Gastroesophageal sphincter (tissue), 4 donors: ENCODE data around the gene SOD2. TPM values are rescaled to one million over a fixed set of nuclear protein-coding genes. Genes with fewer than 3 reads are reported as not detected.
"Not testable (repeated sequence)": the region's sequence is repeated elsewhere in the genome, so short reads cannot be mapped to it uniquely, and the experiment has no call there.

Experiments used
- ATAC-seq: fragments of 150-250 bp; one replicate; pipeline ENCODE4 v1.9.1; 2016; ENCODE audit warnings: mild to moderate bottlenecking, moderate library complexity
- H3K27ac ChIP-seq, 4 donors: fragments of 200-600 bp; sonication (generic) in 3 of 4; 1 replicate in 3 of 4; 2 replicates in 1 of 4; pipeline ENCODE4 v1.5.1; 2016 to 2019
- H3K27me3 ChIP-seq: fragments of 200-600 bp; sonication (generic); one replicate; pipeline ENCODE4 v1.5.1; 2019
- H3K36me3 ChIP-seq, 2 donors: fragments of 200-600 bp; sonication (generic); one replicate each; pipeline ENCODE4 v1.5.1; 2019; ENCODE audit warnings: control low read depth in 1 of 2
- H3K4me1 ChIP-seq, 3 donors: fragments of 200-600 bp; sonication (generic); 1 replicate in 2 of 3; 2 replicates in 1 of 3; pipeline ENCODE4 v1.5.1; 2016 to 2019; ENCODE audit warnings: control low read depth in 2 of 3
- H3K4me3 ChIP-seq, 2 donors: fragments of 200-600 bp; sonication (generic); one replicate each; pipeline ENCODE4 v1.5.1; 2019; ENCODE audit warnings: mild to moderate bottlenecking in 1 of 2, moderate library complexity in 1 of 2
- H3K9me3 ChIP-seq, 3 donors: fragments of 200-600 bp; sonication (generic); one replicate each; pipeline ENCODE4 v1.5.1; 2017 to 2019; ENCODE audit warnings: control low read depth in 2 of 3
- EP300 ChIP-seq: sonication (generic); formaldehyde crosslinking; IDR thresholded peaks from one replicate; pipeline ENCODE4 v1.6.1; 2017; ENCODE audit warnings: antibody characterized with exemption, mild to moderate bottlenecking
- POLR2A ChIP-seq, 2 donors: fragments of 450-650 bp; IDR thresholded peaks; one replicate each; pipeline ENCODE4 v1.6.1; 2017; ENCODE audit warnings: antibody characterized with exemption in 2 of 2, mild to moderate bottlenecking in 2 of 2, moderate library complexity in 1 of 2
- POLR2AphosphoS5 ChIP-seq: sonication (generic); formaldehyde crosslinking; IDR thresholded peaks from one replicate; pipeline ENCODE4 v1.6.1; 2017; ENCODE audit warnings: antibody characterized with exemption
- WGBS, 2 donors: methylation state at CpG; one replicate each; pipeline ENCODE4 v1.1.5; 2018; ENCODE audit warnings: low coverage in 1 of 2; 5-methylcytosine and 5-hydroxymethylcytosine counted together
- total RNA-seq, 4 donors: library from RNA; depleted of rRNA; stranded (reverse); fragments of >200 nt; gene quantifications; one replicate each; pipeline ENCODE4 v1.1.0, GENCODE V29; 2016
- TF ChIP-seq, protein P1 (sequence below), 4 experiments: fragments of 200-600 bp in 2 of 4; fragments of 450-650 bp in 2 of 4; sonication (generic) in 1 of 4; IDR thresholded peaks; one replicate each; pipeline ENCODE4 v1.5.1; 2017 to 2019; ENCODE audit warnings: antibody characterized with exemption in 4 of 4, mild to moderate bottlenecking in 2 of 4, moderate library complexity in 2 of 4

The SOD2 gene
- 100 to 1,000 TPM; 256 to 921 (median 488) TPM for total RNA-seq

DNA sequence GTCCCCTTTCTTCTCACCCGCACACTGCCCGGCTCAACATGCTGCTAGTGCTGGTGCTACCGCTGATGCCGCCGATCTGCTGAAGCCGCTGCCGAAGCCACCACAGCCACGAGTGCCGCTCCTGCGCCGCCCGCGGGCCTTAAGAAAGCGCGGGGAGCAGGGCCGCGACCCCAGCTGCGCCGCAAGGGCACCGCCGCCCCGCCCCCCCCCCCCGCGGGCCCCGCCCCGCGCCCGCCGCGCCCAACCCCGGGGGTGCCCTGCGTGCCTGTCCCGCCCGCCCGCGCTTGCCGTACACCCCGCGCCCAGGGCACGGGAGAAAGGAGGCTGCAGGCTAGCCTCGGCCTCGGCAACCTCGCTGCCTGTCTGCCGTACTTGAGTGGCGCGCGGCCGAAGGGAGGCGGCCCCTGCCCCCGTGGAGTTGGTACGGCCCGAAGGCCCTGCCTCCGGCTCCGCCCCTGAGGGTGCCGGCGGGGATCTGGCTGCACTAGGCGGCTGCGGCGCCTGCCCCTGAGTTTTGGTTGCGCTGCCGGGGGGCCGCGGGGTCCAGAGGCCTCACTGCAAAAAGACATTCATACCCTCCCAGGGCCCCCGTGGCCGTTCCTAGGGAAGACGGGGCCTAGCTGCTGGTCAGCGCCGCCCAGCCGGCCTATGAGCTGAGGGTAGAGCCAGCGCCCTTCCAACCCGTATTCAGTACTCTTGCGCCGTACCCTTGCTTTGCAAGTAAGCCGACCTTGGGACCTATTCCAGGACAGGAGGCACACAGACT lies at the start of gene SOD2:
Gene SOD2, minus strand, starts transcription at position 114 of the 766 bp plus-strand sequence. Its CDS starts 74 bp downstream, at position 40.
- H3K4me1 ChIP-seq, result peaks cover 4 to 58% (median 19%) of the 10 kb centered on the region in 3 donors
- 0% methylated on average over 3 of the region's 74 CpGs; no CpG with 5 or more reads in 1 of the 2 donors for WGBS, 2 donors
- peak; percentile 89 for ATAC-seq
- TF ChIP-seq POLR2AphosphoS5, result peak; percentile 96
- TF ChIP-seq, protein P1, sequence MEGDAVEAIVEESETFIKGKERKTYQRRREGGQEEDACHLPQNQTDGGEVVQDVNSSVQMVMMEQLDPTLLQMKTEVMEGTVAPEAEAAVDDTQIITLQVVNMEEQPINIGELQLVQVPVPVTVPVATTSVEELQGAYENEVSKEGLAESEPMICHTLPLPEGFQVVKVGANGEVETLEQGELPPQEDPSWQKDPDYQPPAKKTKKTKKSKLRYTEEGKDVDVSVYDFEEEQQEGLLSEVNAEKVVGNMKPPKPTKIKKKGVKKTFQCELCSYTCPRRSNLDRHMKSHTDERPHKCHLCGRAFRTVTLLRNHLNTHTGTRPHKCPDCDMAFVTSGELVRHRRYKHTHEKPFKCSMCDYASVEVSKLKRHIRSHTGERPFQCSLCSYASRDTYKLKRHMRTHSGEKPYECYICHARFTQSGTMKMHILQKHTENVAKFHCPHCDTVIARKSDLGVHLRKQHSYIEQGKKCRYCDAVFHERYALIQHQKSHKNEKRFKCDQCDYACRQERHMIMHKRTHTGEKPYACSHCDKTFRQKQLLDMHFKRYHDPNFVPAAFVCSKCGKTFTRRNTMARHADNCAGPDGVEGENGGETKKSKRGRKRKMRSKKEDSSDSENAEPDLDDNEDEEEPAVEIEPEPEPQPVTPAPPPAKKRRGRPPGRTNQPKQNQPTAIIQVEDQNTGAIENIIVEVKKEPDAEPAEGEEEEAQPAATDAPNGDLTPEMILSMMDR (IDR thresholded peaks at IDR 0.05), result peak in 1 of 4 experiments; percentile 20
- no peak for TF ChIP-seq EP300
- TF ChIP-seq POLR2A (IDR thresholded peaks at IDR 0.05), result peak; percentile 82 to 93
- peaks cover 0 to 20% of the 10 kb centered on the region in 2 donors for H3K36me3 ChIP-seq
- H3K27ac ChIP-seq, result peak within 1 kb of the TSS; percentile 92 to 99 (median 98)
- no peaks in the 10 kb centered on the region for H3K27me3 ChIP-seq
- no peaks in the 10 kb centered on the region for H3K9me3 ChIP-seq
- H3K4me3 ChIP-seq, result peak within 1 kb of the TSS; percentile 93 to 94

DNA sequence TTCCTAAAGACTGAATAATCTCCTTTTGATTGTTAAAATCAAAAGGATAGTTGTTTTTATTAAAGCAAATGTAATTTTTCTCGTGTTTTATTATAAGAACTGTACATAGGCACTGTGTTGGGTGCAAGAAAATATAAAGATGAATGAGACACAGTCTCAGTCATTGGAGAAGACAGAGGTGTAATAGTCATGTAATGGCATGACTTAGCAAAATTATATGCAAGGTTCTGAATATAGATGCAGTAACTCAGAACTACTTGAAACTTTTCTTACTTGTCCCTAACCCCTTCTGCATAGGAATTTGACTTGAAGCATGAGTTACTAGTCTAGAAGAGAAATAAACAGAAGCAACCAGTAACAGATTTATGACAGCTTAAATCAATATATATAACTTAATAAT lies 49.1 kb upstream of the SOD2 start:
- 65 to 78% methylated on average over 1 of the region's 1 CpG for WGBS, 2 donors
- ATAC-seq, result no peak
- peak overlapping the region in 3 of 4 donors; percentile 70 to 87 (median 80) for H3K27ac ChIP-seq
- peaks cover 0 to 50% (median 8%) of the 10 kb centered on the region in 3 donors for H3K4me1 ChIP-seq
- H3K4me3 ChIP-seq, result no peak overlapping the region
- H3K9me3 ChIP-seq, result no peaks in the 10 kb centered on the region
- H3K27me3 ChIP-seq, result no peaks in the 10 kb centered on the region
- peaks cover 14 to 75% of the 10 kb centered on the region in 2 donors for H3K36me3 ChIP-seq
- TF ChIP-seq EP300, result no peak
- TF ChIP-seq POLR2AphosphoS5, result no peak
- TF ChIP-seq, protein P1 (IDR thresholded peaks at IDR 0.05), result no peak
- TF ChIP-seq POLR2A (IDR thresholded peaks at IDR 0.05), result no peak

DNA sequence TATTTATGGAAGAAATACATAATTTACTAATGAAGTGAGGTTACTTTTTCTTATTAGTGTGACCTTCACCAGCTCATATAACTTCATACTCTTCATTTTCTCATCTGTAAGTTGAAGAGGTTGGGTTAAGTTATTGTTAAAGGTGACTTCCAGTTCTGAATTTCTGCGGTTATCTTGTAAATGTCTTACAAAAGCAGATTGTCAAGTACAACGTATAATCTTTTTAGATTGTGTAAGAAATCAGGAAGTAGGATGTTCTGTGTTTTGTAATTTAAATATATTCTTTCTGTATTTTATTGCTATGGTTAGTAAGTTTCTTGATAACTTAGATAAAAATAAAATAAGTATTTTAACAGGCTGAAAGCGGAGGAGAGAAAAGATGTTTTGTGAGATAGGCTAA lies 46.3 kb upstream of the SOD2 start:
- Histone ChIP-seq H3K4me3 (no peak overlapping the region), H3K9me3 (no peaks in the 10 kb centered on the region), H3K27me3 (no peaks in the 10 kb centered on the region), H3K27ac (peak overlapping the region in 1 of 4 donors; percentile 80), H3K4me1 (peaks cover 0 to 78% (median 8%) of the 10 kb centered on the region in 3 donors), H3K36me3 (peaks cover 9 to 47% of the 10 kb centered on the region in 2 donors)
- ATAC-seq, result no peak
- 48 to 52% methylated on average over 3 of the region's 3 CpGs for WGBS, 2 donors
- TF ChIP-seq POLR2A (IDR thresholded peaks at IDR 0.05) (no peak), EP300 (no peak), POLR2AphosphoS5 (no peak)
- TF ChIP-seq, protein P1 (IDR thresholded peaks at IDR 0.05), result no peak

DNA sequence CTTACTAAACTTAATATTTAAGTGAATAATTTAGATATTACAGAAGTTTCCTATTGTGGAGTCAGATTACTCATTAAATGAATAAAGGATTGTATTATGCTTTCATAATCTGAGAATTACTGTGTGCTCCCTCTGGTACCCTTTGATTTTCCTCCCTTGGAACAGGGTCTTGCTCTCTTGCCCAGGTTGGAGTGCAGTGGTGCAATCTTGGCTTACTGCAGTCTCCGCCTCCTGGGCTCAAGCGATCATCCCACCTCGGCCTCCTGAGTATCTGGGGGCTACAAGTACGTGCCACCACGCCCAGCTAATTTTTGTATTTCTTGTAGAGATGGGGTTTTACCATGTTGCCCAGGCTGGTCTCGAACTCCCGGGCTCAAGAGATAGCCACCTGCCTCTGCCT lies 43.9 kb upstream of the SOD2 start:
- Histone ChIP-seq H3K9me3 (no peaks in the 10 kb centered on the region), H3K4me3 (no peak overlapping the region), H3K27ac (no peak overlapping the region), H3K4me1 (peaks cover 2 to 97% (median 11%) of the 10 kb centered on the region in 3 donors), H3K27me3 (no peaks in the 10 kb centered on the region), H3K36me3 (peaks cover 0 to 23% of the 10 kb centered on the region in 2 donors)
- TF ChIP-seq, protein P1 (IDR thresholded peaks at IDR 0.05), result no peak
- TF ChIP-seq EP300 (no peak), POLR2A (IDR thresholded peaks at IDR 0.05) (no peak), POLR2AphosphoS5 (no peak)
- no peak for ATAC-seq
- WGBS, 2 donors, result 89 to 100% methylated on average over 3 to 7 of the region's 7 CpGs

DNA sequence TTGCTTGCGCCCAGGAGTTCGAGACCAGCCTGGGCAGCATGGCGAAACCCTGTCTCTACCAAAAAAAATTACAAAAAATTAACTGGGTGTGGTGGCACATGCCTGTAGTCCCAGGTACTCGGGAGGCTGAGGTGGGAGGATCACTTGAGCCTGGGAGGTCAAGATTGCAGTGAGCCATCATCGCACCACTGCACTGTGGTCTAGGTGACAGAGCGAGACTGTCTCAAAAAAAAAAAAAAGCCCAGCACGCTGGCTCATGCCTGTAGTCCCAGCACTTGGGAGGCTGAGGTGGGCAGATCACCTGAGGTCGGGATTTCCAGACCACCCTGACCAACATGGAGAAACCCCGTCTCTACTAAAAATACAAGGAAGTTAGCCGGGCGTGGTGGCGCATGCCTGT lies 40.4 kb upstream of the SOD2 start:
- H3K27me3 ChIP-seq, H3K27ac ChIP-seq, H3K36me3 ChIP-seq, H3K4me3 ChIP-seq, H3K9me3 ChIP-seq, ATAC-seq: not testable (repeated sequence)
- peaks cover 7 to 98% (median 11%) of the 10 kb centered on the region in 3 donors for H3K4me1 ChIP-seq
- WGBS, 2 donors, result 93 to 98% methylated on average over 5 to 7 of the region's 12 CpGs

DNA sequence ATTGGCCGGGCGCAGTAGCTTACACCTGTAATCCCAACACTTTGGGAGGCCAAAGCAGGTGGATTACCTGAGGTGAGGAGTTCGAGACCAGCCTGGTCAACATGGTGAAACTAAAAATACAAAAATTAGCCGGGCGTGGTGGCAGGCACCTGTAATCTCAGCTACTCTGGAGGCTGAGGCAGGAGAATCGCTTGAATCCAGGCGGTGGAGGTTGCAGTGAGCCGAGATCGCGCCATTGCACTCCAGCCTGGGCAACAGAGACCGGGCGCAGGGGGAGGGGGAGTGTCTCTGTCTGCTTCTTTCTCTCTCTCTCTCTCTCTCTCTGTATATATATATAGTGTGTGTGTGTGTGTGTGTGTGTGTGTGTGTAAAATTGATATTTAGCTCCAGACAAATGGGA lies 39.5 kb upstream of the SOD2 start:
- not testable (repeated sequence) for H3K9me3 ChIP-seq, ATAC-seq, H3K36me3 ChIP-seq, H3K4me3 ChIP-seq, H3K27me3 ChIP-seq
- WGBS, 2 donors, result 86 to 90% methylated on average over 7 to 8 of the region's 12 CpGs
- peak overlapping the region in 1 of 4 donors; percentile 97 for H3K27ac ChIP-seq
- peaks cover 7 to 90% (median 11%) of the 10 kb centered on the region in 3 donors for H3K4me1 ChIP-seq
